Psoas muscle (tissue), 8 donors: ENCODE data around the gene NOP16. TPM values are rescaled to one million over a fixed set of nuclear protein-coding genes. Genes with fewer than 3 reads are reported as not detected.

Experiments used
- ATAC-seq, 4 donors: fragments of 200-7000 bp; cut with Tn5 transposase; one replicate each; pipeline ENCODE4 v1.9.1; 2020; ENCODE audit warnings: moderate library complexity in 3 of 4, mild to moderate bottlenecking in 2 of 4
- DNase-seq, 2 donors: peaks; one replicate each; pipeline ENCODE4 v3.0.0-alpha.2; 2020
- H3K27ac ChIP-seq: fragments of 200-600 bp; one replicate; pipeline ENCODE4 v1.8.0; 2022
- H3K27me3 ChIP-seq, 3 donors: fragments of 200-600 bp in 1 of 3; one replicate each; pipeline versions ENCODE4 v1.6.1 to v1.8.0; 2013 to 2022; ENCODE audit warnings: low read length in 2 of 3, mild to moderate bottlenecking in 2 of 3, moderate library complexity in 1 of 3; ENCODE audit not compliant: insufficient read depth in 3 of 3
- H3K36me3 ChIP-seq, 2 donors: fragments of 200-600 bp in 1 of 2; one replicate each; pipeline versions ENCODE4 v1.6.1 to v1.8.0; 2013 to 2022; ENCODE audit warnings: low read depth in 1 of 2, mild to moderate bottlenecking in 1 of 2, moderate library complexity in 1 of 2; ENCODE audit not compliant: insufficient read depth in 1 of 2
- H3K4me1 ChIP-seq: fragments of 200-600 bp; one replicate; pipeline ENCODE4 v1.8.0; 2022
- H3K4me3 ChIP-seq: fragments of 200-600 bp; one replicate; pipeline ENCODE4 v1.8.0; 2022; ENCODE audit warnings: mild to moderate bottlenecking
- H3K9me3 ChIP-seq: fragments of 200-600 bp; one replicate; pipeline ENCODE4 v1.8.0; 2022
- CTCF ChIP-seq: fragments of 200-600 bp; IDR thresholded peaks from one replicate; pipeline ENCODE4 v1.8.0; 2022; ENCODE audit warnings: antibody characterized with exemption
- WGBS, 3 donors: extraction: QIAGEN DNeasy Blood & Tissue Kit; methylation state at CpG; one replicate each; pipeline versions ENCODE4 v1.1.6 to v1.1.7; 2013; 5-methylcytosine and 5-hydroxymethylcytosine counted together
- intact Hi-C, 2 donors: fragments of 100-400 bp; cut with DNase I; formaldehyde crosslinking; loops; one replicate each; pipeline versions ENCODE4 v1.11.0 to v1.14.2; 2022
- polyA plus RNA-seq, 3 donors: library from polyadenylated mRNA; stranded (reverse); fragments of 200-250 nt; gene quantifications; one replicate each; pipeline ENCODE4 v1.2.3, GENCODE V29; 2013
- total RNA-seq, 4 donors: library from RNA; stranded (reverse); fragmentation: NEBNext Ultra II Directional in 2 of 4; extraction: Animal tissue kit (Norgen Biotek cat#: 25700) in 2 of 4; gene quantifications; one replicate each; pipeline versions ENCODE4 v1.2.1 to v1.2.4, GENCODE V29; 2021 to 2023
- donor health status: healthy with polysubstance abuse.
- donor health status: DM: no; HTN: no; CAD: no; lungs with moderate emphysema.
- donor health status: Bipolar disorder and iron deficiency.
- donor health status: healthy.
- donor health status: DM: yes; HTN: yes; CAD: no.
- donor health status: DM: no; HTN: no; CAD: no.
- donor health status: DM: no; HTN: no; CAD: no.
- donor health status: DM: yes; HTN: yes; CAD: no.

Gene NOP16
- total and polyA plus RNA-seq, 7 donors, result 35.6 to 206 (median 76.2) TPM

GRCh38 chr5:176383248-176383905 lies 5.0 kb downstream of the NOP16 start:
- WGBS, 3 donors, result 70 to 78% (median 76%) methylated on average over 15 of the region's 15 CpGs
- TF ChIP-seq CTCF, result no peak

GRCh38 chr5:176382721-176383120 lies 5.7 kb downstream of the NOP16 start:
- Histone ChIP-seq H3K9me3 (no peaks in the 10 kb centered on the region), H3K4me1 (peaks cover 55% of the 10 kb centered on the region), H3K36me3 (peaks cover 7 to 51% of the 10 kb centered on the region in 2 donors), H3K27me3 (no peaks in the 10 kb centered on the region), H3K27ac (peak overlapping the region; percentile 93), H3K4me3 (no peak overlapping the region)
- WGBS, 3 donors, result 81 to 88% (median 82%) methylated on average over 3 of the region's 3 CpGs
- DNase-seq (no peak), ATAC-seq (no peak)
- TF ChIP-seq CTCF, result no peak
- intact Hi-C loops, result no loop called here

More at GRCh38 chr5:176383248-176383905, 5.0 kb downstream of the NOP16 start:
- no peaks in the 10 kb centered on the region for H3K9me3 ChIP-seq
- DNase-seq, result no peak
- H3K27ac ChIP-seq, result peak overlapping the region; percentile 93
- peaks cover 55% of the 10 kb centered on the region for H3K4me1 ChIP-seq
- H3K4me3 ChIP-seq, result no peak overlapping the region
- intact Hi-C loops, result no loop called here
- no peaks in the 10 kb centered on the region for H3K27me3 ChIP-seq
- H3K36me3 ChIP-seq, result peaks cover 7 to 51% of the 10 kb centered on the region in 2 donors
- ATAC-seq, result no peak

- DNase-seq (no peak), ATAC-seq (peak; percentile 74 to 84 (median 78))
- intact Hi-C loops, result no loop called here
- Histone ChIP-seq H3K27ac (peak overlapping the region; percentile 93), H3K9me3 (no peaks in the 10 kb centered on the region), H3K27me3 (no peaks in the 10 kb centered on the region), H3K4me1 (peaks cover 48% of the 10 kb centered on the region), H3K36me3 (peaks cover 7 to 51% of the 10 kb centered on the region in 2 donors), H3K4me3 (no peak overlapping the region)
- WGBS, 3 donors, result 37 to 55% (median 45%) methylated on average over 3 of the region's 3 CpGs
- TF ChIP-seq CTCF, result no peak
Observed at GRCh38 chr5:176381979-176382378, 6.4 kb downstream of the NOP16 start.

GRCh38 chr5:176381423-176381822 lies 7.0 kb downstream of the NOP16 start:
- WGBS, 3 donors, result 25 to 43% (median 30%) methylated on average over 3 of the region's 3 CpGs
- H3K4me1 ChIP-seq, result peaks cover 42% of the 10 kb centered on the region
- no peaks in the 10 kb centered on the region for H3K27me3 ChIP-seq
- H3K27ac ChIP-seq, result peak overlapping the region; percentile 93
- no peak for TF ChIP-seq CTCF
- ATAC-seq (peak; percentile 86 to 94 (median 92)), DNase-seq (peak in 1 of 2 donors; percentile 70)
- H3K9me3 ChIP-seq, result no peaks in the 10 kb centered on the region
- H3K36me3 ChIP-seq, result peaks cover 7 to 46% of the 10 kb centered on the region in 2 donors
- intact Hi-C loops, result no loop called here
- H3K4me3 ChIP-seq, result peak overlapping the region; percentile 16

GRCh38 chr5:176379881-176380280 lies 8.5 kb downstream of the NOP16 start:
- DNase-seq (no peak), ATAC-seq (no peak)
- peaks cover 4 to 31% of the 10 kb centered on the region in 2 donors for H3K36me3 ChIP-seq
- H3K27me3 ChIP-seq, result no peaks in the 10 kb centered on the region
- no peaks in the 10 kb centered on the region for H3K9me3 ChIP-seq
- peaks cover 35% of the 10 kb centered on the region for H3K4me1 ChIP-seq
- WGBS, 3 donors, result 85 to 92% (median 86%) methylated on average over 3 of the region's 3 CpGs
- peak overlapping the region; percentile 93 for H3K27ac ChIP-seq
- no peak for TF ChIP-seq CTCF
- intact Hi-C loops, result no loop called here
- no peak overlapping the region for H3K4me3 ChIP-seq
